Fibroblast of the aortic adventitia (primary cell): ENCODE measurements around the gene ELK4. TPM values are rescaled to one million over a fixed set of nuclear protein-coding genes. Genes with fewer than 3 reads are reported as not detected.

ENCODE experiments used
- DNase-seq: peaks from one replicate; pipeline ENCODE4 v3.0.0-alpha.2; 2010; ENCODE audit warnings: low read depth
- H3K4me3 ChIP-seq: 2 replicates; pipeline ENCODE4 v1.5.1; 2011; ENCODE audit warnings: low read depth, mild to moderate bottlenecking, control low read depth, low read length, moderate library complexity
- total RNA-seq: library from RNA; depleted of rRNA; stranded (reverse); fragments of >200 nt; gene quantifications from 2 replicates; pipeline ENCODE4 v1.2.3, GENCODE V29; 2012; ENCODE audit warnings: low replicate concordance
- TF ChIP-seq, protein P1 (sequence below): IDR thresholded peaks from 2 replicates; pipeline ENCODE4 v1.5.1; 2011; ENCODE audit warnings: mild to moderate bottlenecking, low read length, control low read depth, inconsistent platforms; ENCODE audit not compliant: insufficient read depth

ELK4 gene
- total RNA-seq, 1 donor = 40.9 TPM

- H3K4me3 ChIP-seq = peak overlapping the region; percentile 84
- DNase-seq = no peak
- TF ChIP-seq, protein P1, sequence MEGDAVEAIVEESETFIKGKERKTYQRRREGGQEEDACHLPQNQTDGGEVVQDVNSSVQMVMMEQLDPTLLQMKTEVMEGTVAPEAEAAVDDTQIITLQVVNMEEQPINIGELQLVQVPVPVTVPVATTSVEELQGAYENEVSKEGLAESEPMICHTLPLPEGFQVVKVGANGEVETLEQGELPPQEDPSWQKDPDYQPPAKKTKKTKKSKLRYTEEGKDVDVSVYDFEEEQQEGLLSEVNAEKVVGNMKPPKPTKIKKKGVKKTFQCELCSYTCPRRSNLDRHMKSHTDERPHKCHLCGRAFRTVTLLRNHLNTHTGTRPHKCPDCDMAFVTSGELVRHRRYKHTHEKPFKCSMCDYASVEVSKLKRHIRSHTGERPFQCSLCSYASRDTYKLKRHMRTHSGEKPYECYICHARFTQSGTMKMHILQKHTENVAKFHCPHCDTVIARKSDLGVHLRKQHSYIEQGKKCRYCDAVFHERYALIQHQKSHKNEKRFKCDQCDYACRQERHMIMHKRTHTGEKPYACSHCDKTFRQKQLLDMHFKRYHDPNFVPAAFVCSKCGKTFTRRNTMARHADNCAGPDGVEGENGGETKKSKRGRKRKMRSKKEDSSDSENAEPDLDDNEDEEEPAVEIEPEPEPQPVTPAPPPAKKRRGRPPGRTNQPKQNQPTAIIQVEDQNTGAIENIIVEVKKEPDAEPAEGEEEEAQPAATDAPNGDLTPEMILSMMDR = no peak
These were observed 1.2 kb downstream of the ELK4 start for GRCh38 chr1:205630651-205631009.

- H3K4me3 ChIP-seq = peak overlapping the region; percentile 84
- DNase-seq = peak; percentile 49
- TF ChIP-seq, protein P1 = no peak
These were observed 1.6 kb downstream of the ELK4 start for GRCh38 chr1:205630241-205630640.

GRCh38 chr1:205629751-205630150, 2.1 kb downstream of the ELK4 start:
- no peak for DNase-seq
- TF ChIP-seq, protein P1 = no peak
- peak overlapping the region; percentile 33 for H3K4me3 ChIP-seq

DNA sequence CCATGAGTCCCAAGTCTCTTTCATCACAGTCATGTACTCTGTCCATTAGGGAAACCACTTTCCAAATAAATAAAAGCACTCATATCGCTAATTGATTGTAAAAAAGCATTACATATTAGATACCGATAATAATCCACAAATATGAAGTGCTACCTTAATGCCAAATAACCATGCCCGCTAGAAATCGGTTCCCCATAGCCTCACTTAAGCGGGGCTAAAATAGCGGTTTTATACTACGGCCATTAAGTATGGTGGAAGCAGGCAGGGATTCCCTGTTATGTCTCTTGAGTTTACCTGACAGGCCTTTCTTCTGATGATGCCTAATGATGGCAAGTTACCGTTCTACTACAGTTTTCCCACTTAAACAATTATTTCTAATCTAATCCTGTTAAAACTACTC, 3.9 kb downstream of the ELK4 start:
- no peak for DNase-seq
- no peak overlapping the region for H3K4me3 ChIP-seq
- TF ChIP-seq, protein P1 = no peak

DNA sequence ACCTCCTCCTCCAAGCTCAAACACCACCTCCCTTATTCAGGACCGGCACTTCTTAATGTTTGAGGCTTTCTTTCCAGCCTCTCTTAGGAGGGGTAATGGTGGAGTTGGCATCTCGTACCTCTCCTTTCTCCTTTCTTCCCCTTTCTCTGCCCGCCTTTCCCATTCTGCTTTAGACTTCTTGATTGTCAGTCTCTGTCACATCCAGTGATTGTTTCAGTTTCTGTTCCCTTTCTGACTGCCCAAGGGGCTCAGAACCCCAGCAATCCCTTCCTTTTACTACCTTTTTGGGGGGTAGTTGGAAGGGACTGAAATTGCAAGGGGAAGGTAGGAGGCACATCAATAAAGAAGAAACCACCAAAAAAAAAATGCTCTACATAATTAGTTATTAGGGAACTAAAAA, 5.6 kb downstream of the ELK4 start:
- TF ChIP-seq, protein P1 = no peak

DNA sequence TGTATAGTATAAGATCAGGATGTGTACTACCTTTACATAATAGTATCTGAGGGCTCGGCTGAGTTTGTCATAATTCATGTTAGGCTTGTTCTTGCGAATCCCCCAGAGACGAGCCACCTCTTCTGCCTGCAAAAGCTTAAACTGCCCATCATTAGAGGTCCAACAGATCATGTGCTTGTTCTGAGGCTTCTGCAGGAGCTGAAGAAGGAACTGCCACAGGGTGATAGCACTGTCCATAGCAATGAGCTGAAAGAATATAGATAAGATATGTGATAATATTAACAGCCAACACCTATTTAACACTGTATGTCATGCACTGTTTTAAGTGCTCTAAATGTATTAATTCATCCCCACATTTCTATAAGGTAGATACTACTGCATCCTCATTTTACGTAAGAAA, 8.2 kb downstream of the ELK4 start:
- TF ChIP-seq, protein P1 = no peak
- H3K4me3 ChIP-seq = no peak overlapping the region
- no peak for DNase-seq

More for the DNA sequence above, 5.6 kb downstream of the ELK4 start:
- no peak overlapping the region for H3K4me3 ChIP-seq
- no peak for DNase-seq

GRCh38 chr1:205620269-205620668, 11.5 kb downstream of the ELK4 start:
- TF ChIP-seq, protein P1 = no peak
- DNase-seq = no peak
- no peak overlapping the region for H3K4me3 ChIP-seq
